ENCODE measurements around the gene JAZF1.

DNA sequence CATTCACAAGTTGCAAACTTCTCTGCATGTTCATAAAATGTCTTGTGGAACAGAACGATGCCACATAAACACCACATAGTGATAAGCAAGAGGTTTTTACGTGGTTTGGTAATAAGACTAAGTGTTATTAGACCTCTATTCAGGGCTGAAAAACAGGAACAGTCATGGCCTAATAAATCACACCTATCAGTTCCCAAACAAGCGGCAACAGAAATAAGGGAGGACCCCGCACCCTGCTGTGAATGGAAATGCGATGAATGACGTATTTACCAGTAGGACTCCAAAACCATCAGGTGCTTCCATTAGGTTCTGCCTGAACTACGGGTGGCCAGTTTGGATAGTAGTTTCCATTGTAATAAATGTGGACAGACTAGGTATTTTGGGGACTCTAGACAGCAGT lies 311.5 kb downstream of the JAZF1 start:
- TF ChIP-seq, protein P1, sequence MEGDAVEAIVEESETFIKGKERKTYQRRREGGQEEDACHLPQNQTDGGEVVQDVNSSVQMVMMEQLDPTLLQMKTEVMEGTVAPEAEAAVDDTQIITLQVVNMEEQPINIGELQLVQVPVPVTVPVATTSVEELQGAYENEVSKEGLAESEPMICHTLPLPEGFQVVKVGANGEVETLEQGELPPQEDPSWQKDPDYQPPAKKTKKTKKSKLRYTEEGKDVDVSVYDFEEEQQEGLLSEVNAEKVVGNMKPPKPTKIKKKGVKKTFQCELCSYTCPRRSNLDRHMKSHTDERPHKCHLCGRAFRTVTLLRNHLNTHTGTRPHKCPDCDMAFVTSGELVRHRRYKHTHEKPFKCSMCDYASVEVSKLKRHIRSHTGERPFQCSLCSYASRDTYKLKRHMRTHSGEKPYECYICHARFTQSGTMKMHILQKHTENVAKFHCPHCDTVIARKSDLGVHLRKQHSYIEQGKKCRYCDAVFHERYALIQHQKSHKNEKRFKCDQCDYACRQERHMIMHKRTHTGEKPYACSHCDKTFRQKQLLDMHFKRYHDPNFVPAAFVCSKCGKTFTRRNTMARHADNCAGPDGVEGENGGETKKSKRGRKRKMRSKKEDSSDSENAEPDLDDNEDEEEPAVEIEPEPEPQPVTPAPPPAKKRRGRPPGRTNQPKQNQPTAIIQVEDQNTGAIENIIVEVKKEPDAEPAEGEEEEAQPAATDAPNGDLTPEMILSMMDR (IDR thresholded peaks at IDR 0.05), result no peak
- no peak for TF ChIP-seq POLR2A (IDR thresholded peaks at IDR 0.05)

Measured in prostate gland (tissue), 2 donors.